SU-DHL-6 (cell line): ENCODE data around the gene EVC.

Experiments used
- CTCF ChIP-seq: fragments of 200-600 bp; sonication (generic); IDR thresholded peaks from one replicate; pipeline ENCODE4 v1.5.1; 2017; ENCODE audit warnings: antibody characterized with exemption, mild to moderate bottlenecking, low read length, moderate library complexity; ENCODE audit not compliant: insufficient read depth, poor library complexity, severe bottlenecking
- EZH2phosphoT487 ChIP-seq: fragments of 200-600 bp; sonication (generic), shearing (Covaris generic); conservative IDR thresholded peaks from 2 replicates; pipeline ENCODE4 v1.6.1; 2018; ENCODE audit warnings: mild to moderate bottlenecking, antibody characterized with exemption, low read length, moderate library complexity, mixed read lengths

- TF ChIP-seq CTCF (no peak), EZH2phosphoT487 (no peak)
These were observed 44.7 kb downstream of the EVC start for GRCh38 chr4:5755679-5756078.
